Activated gamma-delta T cell treated with anti-CD3 and anti-CD28 coated beads, Interleukin-2, amount 50 U/mL, for 16 hours (primary cell): ENCODE results near the gene OLFM1.

Experiments
- DNase-seq: peaks from one replicate; pipeline ENCODE4 v3.0.0-alpha.2; 2020; ENCODE audit warnings: low read depth

The OLFM1 gene

GRCh38 chr9:135087489-135087792 lies at the start of gene OLFM1:
Gene OLFM1 (plus strand): TSS chr9:135087668. CDS start chr9:135087990, 322 bp downstream.
- DNase-seq: no peak

- DNase-seq: no peak
These were observed 49.1 kb upstream of the OLFM1 start for GRCh38 chr9:135038331-135038730.

- DNase-seq: no peak
These were observed 48.6 kb upstream of the OLFM1 start for GRCh38 chr9:135038826-135039225.

DNA sequence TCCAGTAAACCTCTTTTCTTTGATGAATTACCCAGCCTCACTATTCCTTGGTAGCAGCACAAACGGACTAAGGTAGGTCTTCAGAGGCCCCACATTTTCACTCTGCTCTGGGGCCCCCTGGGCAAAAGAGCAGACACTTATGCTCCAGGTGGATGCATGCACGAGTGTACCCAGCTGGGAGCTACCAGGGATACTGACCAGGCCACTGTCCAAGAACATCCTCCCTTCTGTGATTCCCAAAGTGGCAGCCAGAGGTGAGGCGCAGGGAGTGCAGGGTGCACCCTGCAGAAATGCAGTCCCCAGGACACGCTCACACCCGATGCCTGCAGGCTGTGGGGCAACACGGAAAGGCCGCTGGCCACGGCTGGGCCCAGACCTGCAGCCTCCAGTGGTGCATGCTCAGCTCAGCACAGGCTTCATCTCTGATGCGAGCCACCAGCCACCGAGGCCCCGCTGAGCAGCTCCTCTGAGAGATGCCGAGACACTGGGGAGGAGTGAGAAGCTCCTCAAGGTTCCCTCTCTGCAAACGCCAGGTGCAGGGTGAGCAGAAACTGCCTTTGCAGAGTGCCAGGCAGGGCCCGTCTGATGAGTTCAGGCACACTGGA lies 48.1 kb upstream of the OLFM1 start:
- no peak for DNase-seq

GRCh38 chr9:135039916-135040645 lies 47.4 kb upstream of the OLFM1 start:
- DNase-seq: no peak

- DNase-seq: no peak
These were observed 46.6 kb upstream of the OLFM1 start for GRCh38 chr9:135040892-135041291.

DNA sequence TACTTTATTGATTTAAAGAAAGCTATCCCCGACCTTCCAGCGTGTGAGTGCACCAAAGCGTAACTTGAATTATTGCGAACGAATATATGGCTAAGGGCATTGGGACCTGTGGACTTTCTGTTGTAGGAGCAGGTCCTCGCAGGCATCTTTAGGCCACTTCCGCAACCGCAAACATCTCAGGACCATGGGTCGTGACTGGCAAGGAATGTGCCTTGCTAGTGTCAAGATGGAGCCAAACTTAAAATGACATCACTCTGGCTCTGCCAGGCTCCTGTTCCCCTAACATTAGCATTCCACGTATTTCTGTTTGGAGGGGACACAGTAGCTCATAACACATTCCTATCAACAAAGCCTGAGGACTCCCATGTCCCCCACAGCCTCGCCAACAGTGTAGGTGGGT lies 44.1 kb upstream of the OLFM1 start:
- no peak for DNase-seq

DNA sequence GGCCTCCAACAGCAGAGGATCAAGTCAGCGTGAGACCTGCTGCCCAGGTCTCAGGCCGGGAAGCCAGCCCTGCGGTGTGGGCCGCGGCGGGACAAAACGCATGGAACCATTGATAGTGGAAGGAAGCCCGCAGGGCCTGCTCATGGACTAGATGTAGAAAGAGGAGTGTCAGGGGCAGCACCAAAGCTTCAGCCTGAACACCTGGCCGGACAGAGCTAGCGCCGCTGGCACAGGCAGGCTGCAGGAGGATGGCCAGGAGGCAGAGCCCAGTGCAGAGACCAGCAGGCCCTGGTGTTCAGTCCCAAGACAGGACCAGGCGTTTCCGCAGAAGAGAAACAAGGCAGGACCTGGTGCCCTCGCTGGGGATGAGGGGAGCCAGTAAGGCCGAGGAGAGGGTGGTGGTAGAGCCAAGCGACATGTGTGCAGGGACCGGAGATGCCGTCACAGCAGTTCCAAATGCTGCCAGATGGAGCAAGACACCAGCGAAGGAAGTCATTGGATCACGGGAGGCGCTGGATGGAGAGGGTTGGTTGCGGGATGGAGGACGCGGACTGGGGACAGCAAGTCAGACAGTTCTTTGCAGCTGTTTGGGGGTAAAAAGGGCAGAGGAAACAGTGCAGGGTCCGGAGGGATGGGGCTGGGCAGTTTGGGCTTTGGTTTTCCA lies 42.1 kb upstream of the OLFM1 start:
- no peak for DNase-seq

- no peak for DNase-seq
These were observed 41.3 kb upstream of the OLFM1 start for GRCh38 chr9:135045928-135046738.

DNA sequence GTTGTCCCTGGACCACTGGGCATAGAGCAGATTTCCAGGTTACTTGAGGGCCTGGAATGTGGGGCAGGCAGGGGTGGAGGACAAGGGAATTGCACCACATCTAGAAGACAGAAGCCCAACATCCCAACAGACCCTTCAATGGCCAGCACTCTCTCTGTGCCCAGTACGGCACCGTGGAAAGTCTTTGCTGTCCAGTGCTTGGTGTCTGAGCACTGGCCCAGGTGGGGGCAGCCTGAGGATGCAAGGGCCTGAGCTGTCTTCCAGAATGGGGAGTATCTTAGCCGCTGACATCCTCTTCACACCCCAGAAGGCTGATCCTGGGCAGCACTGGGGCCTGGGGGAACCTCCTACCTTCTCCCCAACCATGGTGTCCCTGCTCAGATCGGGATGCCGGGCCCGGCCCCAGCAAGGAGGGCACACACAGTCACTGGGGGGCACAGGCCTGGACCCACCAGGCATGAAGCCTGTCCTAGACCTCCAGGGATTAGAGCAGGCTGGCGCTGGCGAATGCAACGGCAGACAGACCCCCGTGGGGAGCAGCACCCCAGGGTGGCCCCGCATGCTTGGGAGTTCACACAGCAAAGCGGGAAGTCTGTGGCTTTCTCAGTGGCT lies 40.6 kb upstream of the OLFM1 start:
- no peak for DNase-seq

GRCh38 chr9:135047521-135047920 lies 39.9 kb upstream of the OLFM1 start:
- no peak for DNase-seq

GRCh38 chr9:135048046-135048757 lies 39.3 kb upstream of the OLFM1 start:
- DNase-seq: no peak

GRCh38 chr9:135048758-135049444 lies 38.6 kb upstream of the OLFM1 start:
- DNase-seq: no peak

DNA sequence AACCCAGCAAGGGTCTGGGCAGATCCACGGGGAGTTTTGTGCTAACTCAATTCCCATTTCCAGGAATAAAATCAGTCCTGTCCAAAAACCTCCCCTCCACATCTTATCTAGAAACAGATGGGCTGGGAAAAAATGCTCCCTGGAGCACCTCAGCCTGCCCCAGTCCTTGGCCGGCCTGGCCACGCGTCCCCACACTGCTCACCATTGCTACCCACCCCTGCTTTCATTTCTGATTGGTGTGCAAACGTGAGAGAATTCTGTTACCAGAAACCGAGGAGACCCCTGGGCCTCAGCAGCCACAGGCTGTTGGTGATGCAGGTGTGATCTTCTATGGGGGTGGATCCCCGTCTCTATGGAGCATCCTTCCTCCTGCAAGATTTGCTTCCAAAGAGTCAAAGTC lies 38.0 kb upstream of the OLFM1 start:
- DNase-seq: no peak

- DNase-seq: no peak
These were observed 37.1 kb upstream of the OLFM1 start for GRCh38 chr9:135050072-135050990.

GRCh38 chr9:135051316-135052038 lies 36.0 kb upstream of the OLFM1 start:
- no peak for DNase-seq

DNA sequence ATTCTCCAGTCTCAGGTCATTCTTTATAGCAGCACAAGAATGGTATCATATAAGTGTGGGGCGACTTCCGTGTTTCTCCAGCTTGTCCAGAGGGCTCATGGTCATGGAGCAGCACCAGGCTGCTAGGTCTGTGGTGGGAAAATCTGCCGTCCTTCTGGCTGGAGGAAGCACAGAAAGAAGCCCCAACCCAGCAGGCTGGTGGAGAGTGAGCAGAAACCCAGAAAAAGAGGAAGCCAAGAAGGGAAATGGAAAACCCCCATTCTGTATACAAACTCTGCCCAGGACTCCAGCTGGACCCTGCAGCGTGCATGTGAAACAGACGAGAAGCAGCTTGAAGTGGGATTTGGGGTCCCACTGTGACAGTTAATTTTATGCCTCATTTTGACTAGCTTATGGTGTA lies 34.3 kb upstream of the OLFM1 start:
- no peak for DNase-seq

- DNase-seq: no peak
These were observed 32.3 kb upstream of the OLFM1 start for GRCh38 chr9:135055181-135055580.

DNA sequence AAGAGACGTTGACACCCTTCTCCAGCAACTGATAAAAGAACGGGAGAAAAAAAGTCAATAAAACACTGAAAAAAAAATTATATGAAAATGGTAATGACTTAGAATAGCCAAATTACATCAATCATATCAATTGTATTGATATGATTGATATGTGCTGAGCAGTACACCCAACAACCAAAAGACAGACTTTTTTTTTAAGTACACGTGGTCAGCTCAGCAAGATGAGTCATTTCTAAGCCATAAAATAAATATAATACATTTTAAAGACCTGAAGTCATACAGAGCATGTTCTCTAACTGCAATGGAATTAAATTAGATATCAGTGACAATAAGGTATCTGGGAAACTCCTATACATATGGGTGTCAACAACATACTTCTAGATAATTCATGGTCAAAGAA lies 30.9 kb upstream of the OLFM1 start:
- DNase-seq: no peak
